ENCODE data around the gene IRAK1BP1.

GRCh38 chr6:78861509-78861908 is 5.8 kb upstream of the IRAK1BP1 start:
- no peak for TF ChIP-seq CTCF (IDR thresholded peaks at IDR 0.05)
- TF ChIP-seq POLR2A (IDR thresholded peaks at IDR 0.05): no peak
